Glutamatergic neuron (in vitro differentiated cells): ENCODE measurements around the gene ITPRID1. TPM values are rescaled to one million over a fixed set of nuclear protein-coding genes. Genes with fewer than 3 reads are reported as not detected.
"Not testable (repeated sequence)": the region's sequence is repeated elsewhere in the genome, so short reads cannot be mapped to it uniquely, and the experiment has no call there.

Experiments
- DNase-seq: peaks from one replicate; pipeline ENCODE4 v3.0.0; 2022
- H3K27ac Mint-ChIP-seq: one replicate; pipeline ENCODE4 v1.8.0; 2020; ENCODE audit warnings: mild to moderate bottlenecking, mixed read lengths, inconsistent platforms; ENCODE audit not compliant: unreplicated experiment
- H3K27me3 Mint-ChIP-seq: one replicate; pipeline ENCODE4 v1.8.0; 2020; ENCODE audit warnings: mild to moderate bottlenecking, moderate library complexity, mixed read lengths, inconsistent platforms; ENCODE audit not compliant: unreplicated experiment
- H3K36me3 Mint-ChIP-seq: one replicate; pipeline ENCODE4 v1.8.0; 2020; ENCODE audit warnings: mild to moderate bottlenecking, mixed read lengths, inconsistent platforms; ENCODE audit not compliant: unreplicated experiment
- H3K4me1 Mint-ChIP-seq: one replicate; pipeline ENCODE4 v1.8.0; 2020; ENCODE audit warnings: mild to moderate bottlenecking, low read depth, mixed read lengths, inconsistent platforms; ENCODE audit not compliant: unreplicated experiment
- H3K4me3 Mint-ChIP-seq: one replicate; pipeline ENCODE4 v1.8.0; 2020; ENCODE audit warnings: mild to moderate bottlenecking, mixed read lengths, inconsistent platforms; ENCODE audit not compliant: unreplicated experiment
- H3K9me3 Mint-ChIP-seq: one replicate; pipeline ENCODE4 v1.8.0; 2020; ENCODE audit warnings: mild to moderate bottlenecking, moderate library complexity, mixed read lengths, inconsistent platforms; ENCODE audit not compliant: unreplicated experiment
- CTCF ChIP-seq: fragments of 200-600 bp; sonication (generic); IDR thresholded peaks from one replicate; pipeline ENCODE4 v1.5.0; 2021; ENCODE audit not compliant: partially characterized antibody, unreplicated experiment
- long read RNA-seq: library from polyadenylated mRNA; unstranded; transcript quantifications from one replicate; pipeline ENCODE4 v2.0.0, GENCODE V29; 2020; ENCODE audit not compliant: unreplicated experiment
- total RNA-seq: library from RNA; stranded (reverse); fragmentation: NEBNext Ultra II Directional; extraction: Animal tissue kit (Norgen Biotek cat#: 25700); gene quantifications from one replicate; pipeline ENCODE4 v1.2.1, GENCODE V29; 2021; ENCODE audit not compliant: unreplicated experiment

The ITPRID1 gene
- not detected for total RNA-seq
- long read RNA-seq, result 0 reads

- H3K9me3 Mint-ChIP-seq, result peaks cover 2% of the 10 kb centered on the region
- no peak within 1 kb of the TSS for H3K27ac Mint-ChIP-seq
Observed at GRCh38 chr7:31513790-31514189, at the start of gene ITPRID1. Gene ITPRID1, plus strand, starts transcription at chr7:31514090. Its CDS starts 38,935 bp downstream, at chr7:31553025.

GRCh38 chr7:31464601-31465000 lies 49.3 kb upstream of the ITPRID1 start:
- no peaks in the 10 kb centered on the region for H3K4me1 Mint-ChIP-seq
- H3K27ac Mint-ChIP-seq, result no peak overlapping the region
- H3K27me3 Mint-ChIP-seq, result no peaks in the 10 kb centered on the region

More at GRCh38 chr7:31513790-31514189, at the start of gene ITPRID1:
- TF ChIP-seq CTCF, result no peak
- no peaks in the 10 kb centered on the region for H3K4me1 Mint-ChIP-seq
- H3K4me3 Mint-ChIP-seq, result no peak within 1 kb of the TSS
- no peaks in the 10 kb centered on the region for H3K27me3 Mint-ChIP-seq
- no peak for DNase-seq
- H3K36me3 Mint-ChIP-seq, result no peaks in the 10 kb centered on the region

GRCh38 chr7:31465285-31465684 lies 48.6 kb upstream of the ITPRID1 start:
- no peak for TF ChIP-seq CTCF
- no peak for DNase-seq
- Mint-ChIP-seq H3K27ac (no peak overlapping the region), H3K36me3 (no peaks in the 10 kb centered on the region), H3K27me3 (no peaks in the 10 kb centered on the region), H3K9me3 (peaks cover 2% of the 10 kb centered on the region), H3K4me1 (no peaks in the 10 kb centered on the region), H3K4me3 (no peak overlapping the region)

More at GRCh38 chr7:31464601-31465000, 49.3 kb upstream of the ITPRID1 start:
- no peak for TF ChIP-seq CTCF
- no peak for DNase-seq
- Mint-ChIP-seq H3K9me3 (peaks cover 2% of the 10 kb centered on the region), H3K4me3 (no peak overlapping the region), H3K36me3 (no peaks in the 10 kb centered on the region)

- Mint-ChIP-seq H3K27ac (no peak overlapping the region), H3K4me1 (no peaks in the 10 kb centered on the region), H3K27me3 (no peaks in the 10 kb centered on the region), H3K9me3 (peaks cover 2% of the 10 kb centered on the region), H3K36me3 (no peaks in the 10 kb centered on the region), H3K4me3 (no peak overlapping the region)
- no peak for DNase-seq
- no peak for TF ChIP-seq CTCF
Observed at GRCh38 chr7:31466036-31466435, 47.9 kb upstream of the ITPRID1 start.

GRCh38 chr7:31470883-31471282 lies 43.0 kb upstream of the ITPRID1 start:
- H3K9me3 Mint-ChIP-seq, H3K27ac Mint-ChIP-seq, H3K4me1 Mint-ChIP-seq, H3K27me3 Mint-ChIP-seq, DNase-seq, H3K36me3 Mint-ChIP-seq, H3K4me3 Mint-ChIP-seq: not testable (repeated sequence)

- Mint-ChIP-seq H3K4me3 (no peak overlapping the region), H3K27me3 (no peaks in the 10 kb centered on the region), H3K36me3 (no peaks in the 10 kb centered on the region), H3K27ac (no peak overlapping the region), H3K9me3 (no peaks in the 10 kb centered on the region), H3K4me1 (no peaks in the 10 kb centered on the region)
- no peak for DNase-seq
- TF ChIP-seq CTCF, result no peak
Observed at GRCh38 chr7:31475368-31475767, 38.5 kb upstream of the ITPRID1 start.
